Ishikawa (cell line): ENCODE measurements around the gene APLN.

Experiments used
- CREB1 ChIP-seq: IDR thresholded peaks from 2 replicates; pipeline ENCODE4 v1.6.1; 2012; ENCODE audit warnings: low read depth
- EP300 ChIP-seq: IDR thresholded peaks from 2 replicates; pipeline ENCODE4 v1.6.1; 2012; ENCODE audit warnings: borderline replicate concordance
- FOXM1 ChIP-seq: IDR thresholded peaks from 2 replicates; pipeline ENCODE4 v1.6.1; 2012; ENCODE audit warnings: low read depth, borderline replicate concordance
- MAX ChIP-seq: IDR thresholded peaks from 2 replicates; pipeline ENCODE4 v1.6.1; 2012
- RAD21 ChIP-seq: IDR thresholded peaks from 2 replicates; pipeline ENCODE4 v1.6.1; 2012; ENCODE audit warnings: low read depth
- REST ChIP-seq: IDR thresholded peaks from 2 replicates; pipeline ENCODE4 v1.6.1; 2012; ENCODE audit warnings: low read depth, mild to moderate bottlenecking
- TEAD4 ChIP-seq: IDR thresholded peaks from 2 replicates; pipeline ENCODE4 v1.6.1; 2012
- YY1 ChIP-seq: IDR thresholded peaks from 2 replicates; pipeline ENCODE4 v1.6.1; 2012; ENCODE audit warnings: low read depth
- ZBTB7A ChIP-seq: IDR thresholded peaks from 2 replicates; pipeline ENCODE4 v1.6.1; 2012; ENCODE audit warnings: low read depth

- no peak for TF ChIP-seq FOXM1
- no peak for TF ChIP-seq TEAD4
- no peak for TF ChIP-seq RAD21
- no peak for TF ChIP-seq CREB1
- TF ChIP-seq ZBTB7A, result no peak
- no peak for TF ChIP-seq MAX
- no peak for TF ChIP-seq YY1
- TF ChIP-seq REST, result no peak
- no peak for TF ChIP-seq EP300
These were observed 14.0 kb downstream of the APLN start for GRCh38 chrX:129640737-129641136.
